HEK293 (cell line): ENCODE results near the gene CPNE4.

ENCODE experiments used
- CTCF ChIA-PET: fragments of 350-600 bp; formaldehyde crosslinking; extraction: SDS; loops from one replicate; lab custom pipeline; 2021; ENCODE audit warnings: antibody characterized with exemption; lab: Yijun Ruan, JAX
- POLR2A ChIA-PET: fragments of 300-600 bp; formaldehyde crosslinking; extraction: SDS; loops from one replicate; lab custom pipeline; 2020; ENCODE audit warnings: antibody characterized with exemption, inconsistent platforms; lab: Yijun Ruan, JAX
- H3K27ac ChIP-seq: fragments of 200-500 bp; sonication (Bioruptor generic); 2 replicates; pipeline ENCODE4 v1.5.1; 2014; ENCODE audit warnings: low read depth, low read length, control low read depth, inconsistent platforms; ENCODE audit errors: extremely low read depth
- H3K36me3 ChIP-seq, 2 experiments: fragments of 200-500 bp in 1 of 2; sonication (Bioruptor generic) in 1 of 2; 1 replicate in 1 of 2; 2 replicates in 1 of 2; pipeline ENCODE4 v1.5.1; 2014 to 2017; ENCODE audit warnings: inconsistent platforms in 2 of 2, low read length in 2 of 2; ENCODE audit not compliant: control insufficient read depth in 2 of 2, insufficient read depth in 1 of 2
- H3K4me1 ChIP-seq: fragments of 200-500 bp; sonication (Bioruptor generic); 2 replicates; pipeline ENCODE4 v1.5.1; 2014; ENCODE audit warnings: mild to moderate bottlenecking, low read length, inconsistent platforms; ENCODE audit not compliant: control insufficient read depth, insufficient read depth
- H3K4me3 ChIP-seq: 2 replicates; pipeline ENCODE4 v1.5.1; 2011; ENCODE audit warnings: low read depth, mild to moderate bottlenecking, control low read depth, low read length, moderate library complexity
- H3K9me3 ChIP-seq: fragments of 200-500 bp; sonication (Bioruptor generic); 2 replicates; pipeline ENCODE4 v1.5.1; 2014; ENCODE audit warnings: low read depth, low read length, inconsistent platforms; ENCODE audit not compliant: control insufficient read depth, insufficient read depth
- BCL11A ChIP-seq: fragments of 450-650 bp; formaldehyde crosslinking; IDR thresholded peaks from 2 replicates; pipeline ENCODE4 v1.5.1; 2016; ENCODE audit warnings: low read depth, missing biosample characterization, missing genetic modification characterization
- EGR2 ChIP-seq: fragments of 450-650 bp; formaldehyde crosslinking; IDR thresholded peaks from 2 replicates; pipeline ENCODE4 v1.5.1; 2016; ENCODE audit warnings: low read depth, missing biosample characterization, missing genetic modification characterization
- GLIS1 ChIP-seq: fragments of 450-650 bp; formaldehyde crosslinking; IDR thresholded peaks from 2 replicates; pipeline ENCODE4 v1.5.1; 2016; ENCODE audit warnings: missing biosample characterization, missing genetic modification characterization
- KLF16 ChIP-seq: fragments of 450-650 bp; formaldehyde crosslinking; IDR thresholded peaks from 2 replicates; pipeline ENCODE4 v1.5.1; 2017; ENCODE audit warnings: missing biosample characterization, missing genetic modification characterization
- MEIS1 ChIP-seq: sonication (generic); formaldehyde crosslinking; IDR thresholded peaks from 2 replicates; pipeline ENCODE4 v1.8.1; 2022; ENCODE audit warnings: missing genetic modification reagents, mild to moderate bottlenecking, borderline replicate concordance
- PBX3 ChIP-seq: sonication (generic); formaldehyde crosslinking; IDR thresholded peaks from 2 replicates; pipeline ENCODE4 v1.8.1; 2022; ENCODE audit warnings: mild to moderate bottlenecking, moderate library complexity, missing genetic modification reagents
- REST ChIP-seq: fragments of 450-650 bp; formaldehyde crosslinking; IDR thresholded peaks from 2 replicates; pipeline ENCODE4 v1.5.1; 2016; ENCODE audit warnings: missing biosample characterization, missing genetic modification characterization
- SCRT2 ChIP-seq: fragments of 450-650 bp; formaldehyde crosslinking; IDR thresholded peaks from 2 replicates; pipeline ENCODE4 v1.5.1; 2016; ENCODE audit warnings: missing biosample characterization, missing genetic modification characterization
- SP3 ChIP-seq: fragments of 450-650 bp; formaldehyde crosslinking; IDR thresholded peaks from 2 replicates; pipeline ENCODE4 v1.5.1; 2016; ENCODE audit warnings: missing biosample characterization, missing genetic modification characterization
- ZBTB26 ChIP-seq: fragments of 450-650 bp; formaldehyde crosslinking; optimal IDR thresholded peaks from 2 replicates; pipeline ENCODE3; 2016; ENCODE audit warnings: missing biosample characterization, mild to moderate bottlenecking, missing genetic modification characterization
- ZNF112 ChIP-seq: fragments of 450-650 bp; formaldehyde crosslinking; IDR thresholded peaks from 2 replicates; pipeline ENCODE4 v1.5.0; 2017; ENCODE audit warnings: missing biosample characterization, missing genetic modification characterization
- ZNF140 ChIP-seq: fragments of 450-650 bp; formaldehyde crosslinking; IDR thresholded peaks from 2 replicates; pipeline ENCODE4 v1.5.1; 2016; ENCODE audit warnings: missing biosample characterization, missing genetic modification characterization
- ZNF248 ChIP-seq: fragments of 450-650 bp; formaldehyde crosslinking; IDR thresholded peaks from 2 replicates; pipeline ENCODE4 v1.5.1; 2017; ENCODE audit warnings: missing biosample characterization, missing genetic modification characterization
- ZNF266 ChIP-seq: fragments of 450-650 bp; formaldehyde crosslinking; IDR thresholded peaks from 2 replicates; pipeline ENCODE4 v1.5.1; 2016; ENCODE audit warnings: missing biosample characterization, missing genetic modification characterization, low read depth
- ZNF292 ChIP-seq: fragments of 450-650 bp; formaldehyde crosslinking; IDR thresholded peaks from 2 replicates; pipeline ENCODE4 v1.5.1; 2016; ENCODE audit warnings: low read depth, missing biosample characterization, missing genetic modification characterization, borderline replicate concordance
- ZNF324 ChIP-seq: fragments of 450-650 bp; formaldehyde crosslinking; IDR thresholded peaks from 2 replicates; pipeline ENCODE4 v1.5.1; 2016; ENCODE audit warnings: missing biosample characterization, missing genetic modification characterization
- ZNF354C ChIP-seq: fragments of 450-650 bp; formaldehyde crosslinking; IDR thresholded peaks from 2 replicates; pipeline ENCODE4 v1.5.1; 2016; ENCODE audit warnings: missing biosample characterization, missing genetic modification characterization, low read depth, borderline replicate concordance
- ZNF362 ChIP-seq: fragments of 450-650 bp; formaldehyde crosslinking; IDR thresholded peaks from 2 replicates; pipeline ENCODE4 v1.5.1; 2016; ENCODE audit warnings: missing biosample characterization, missing genetic modification characterization
- ZNF416 ChIP-seq: fragments of 450-650 bp; formaldehyde crosslinking; IDR thresholded peaks from 2 replicates; pipeline ENCODE4 v1.5.1; 2016; ENCODE audit warnings: missing biosample characterization, missing genetic modification characterization
- ZNF521 ChIP-seq: fragments of 450-650 bp; formaldehyde crosslinking; IDR thresholded peaks from 2 replicates; pipeline ENCODE4 v1.5.1; 2017; ENCODE audit warnings: missing biosample characterization, mild to moderate bottlenecking, missing genetic modification characterization
- ZNF530 ChIP-seq: fragments of 450-650 bp; formaldehyde crosslinking; IDR thresholded peaks from 2 replicates; pipeline ENCODE4 v1.5.1; 2016; ENCODE audit warnings: low read depth, missing biosample characterization, missing genetic modification characterization
- ZNF561 ChIP-seq: fragments of 450-650 bp; IDR thresholded peaks from 2 replicates; pipeline ENCODE4 v1.5.1; 2018; ENCODE audit warnings: missing biosample characterization, missing genetic modification characterization, borderline replicate concordance
- ZNF571 ChIP-seq: fragments of 450-650 bp; formaldehyde crosslinking; IDR thresholded peaks from 2 replicates; pipeline ENCODE4 v1.5.0; 2017; ENCODE audit warnings: missing biosample characterization, missing genetic modification characterization
- ZNF585B ChIP-seq: fragments of 450-650 bp; formaldehyde crosslinking; IDR thresholded peaks from 2 replicates; pipeline ENCODE4 v1.5.1; 2016; ENCODE audit warnings: missing biosample characterization, missing genetic modification characterization
- ZNF596 ChIP-seq: fragments of 450-650 bp; IDR thresholded peaks from 2 replicates; pipeline ENCODE4 v1.5.0; 2018; ENCODE audit warnings: missing biosample characterization, mild to moderate bottlenecking, missing genetic modification characterization, moderate library complexity
- ZNF626 ChIP-seq: fragments of 450-650 bp; sonication (Bioruptor Pico); formaldehyde crosslinking; IDR thresholded peaks from 2 replicates; pipeline ENCODE4 v1.5.1; 2018; ENCODE audit warnings: missing biosample characterization, missing genetic modification characterization, inconsistent platforms
- ZNF639 ChIP-seq: fragments of 450-650 bp; formaldehyde crosslinking; IDR thresholded peaks from 2 replicates; pipeline ENCODE4 v1.5.1; 2016; ENCODE audit warnings: missing biosample characterization, missing genetic modification characterization
- ZNF658 ChIP-seq: fragments of 450-650 bp; formaldehyde crosslinking; IDR thresholded peaks from 2 replicates; pipeline ENCODE4; 2016; ENCODE audit warnings: missing biosample characterization, missing genetic modification characterization
- ZNF664 ChIP-seq: fragments of 450-650 bp; formaldehyde crosslinking; IDR thresholded peaks from 2 replicates; pipeline ENCODE4 v1.5.1; 2016; ENCODE audit warnings: missing biosample characterization, missing genetic modification characterization
- ZNF843 ChIP-seq: fragments of 450-650 bp; formaldehyde crosslinking; IDR thresholded peaks from 2 replicates; pipeline ENCODE4 v1.5.1; 2016; ENCODE audit warnings: missing biosample characterization, missing genetic modification characterization

The CPNE4 gene

GRCh38 chr3:132034486-132035464 lies at the start of gene CPNE4:
TSS of gene CPNE4 (minus strand) at chr3:132035014.
- no peaks in the 10 kb centered on the region for H3K9me3 ChIP-seq
- POLR2A ChIA-PET: interaction anchor here (0.9 kb wide), 1 partner anchor 239 kb away, joined by 3 read pairs; no protein-coding TSS in a partner anchor
- CTCF ChIA-PET: interaction anchor here (0.6 to 1.6 kb wide), 30 partner anchors 13 to 1292 kb away, joined by 3 to 16 read pairs (median 3); partner anchors contain the start of gene ATP2C1
- H3K36me3 ChIP-seq: no peaks in the 10 kb centered on the region
- H3K4me1 ChIP-seq: no peaks in the 10 kb centered on the region; the same call in 1 of the 2 replicates
- H3K4me3 ChIP-seq: peak within 1 kb of the TSS; percentile 45
- no peak within 1 kb of the TSS for H3K27ac ChIP-seq
- TF ChIP-seq GLIS1 (tag by site-specific recombination) (peak; percentile 51), PBX3 (CRISPR knock-in tag) (no peak), ZNF596 (tag by site-specific recombination) (no peak), ZNF571 (tag by site-specific recombination) (no peak), ZNF658 (no peak), ZNF292 (tag by site-specific recombination) (no peak), SCRT2 (tag by site-specific recombination) (no peak), BCL11A (tag by site-specific recombination) (no peak), ZNF664 (tag by site-specific recombination) (no peak), ZNF362 (tag by site-specific recombination) (no peak), ZNF112 (tag by site-specific recombination) (no peak), ZNF140 (tag by site-specific recombination) (no peak), ZNF266 (no peak), ZNF354C (tag by site-specific recombination) (no peak), ZNF530 (tag by site-specific recombination) (no peak), ZNF521 (tag by site-specific recombination) (no peak), ZNF585B (tag by site-specific recombination) (no peak), ZBTB26 (peak; percentile 44), REST (tag by site-specific recombination) (peak; percentile 98), ZNF561 (no peak), KLF16 (tag by site-specific recombination) (no peak), ZNF416 (tag by site-specific recombination) (no peak), ZNF843 (tag by site-specific recombination) (0 out of 2 replicates have a peak, but pooled peaks have one; percentile 17), ZNF324 (peak; percentile 57; the same call in 1 of the 2 replicates), ZNF639 (tag by site-specific recombination) (no peak), EGR2 (tag by site-specific recombination) (no peak), SP3 (tag by site-specific recombination) (peak; percentile 37; the same call in 1 of the 2 replicates), ZNF626 (no peak), ZNF248 (no peak), MEIS1 (no peak)
